Stimulated activated CD4-positive, alpha-beta T cell treated with anti-CD3 and anti-CD28 coated beads, Interleukin-15, amount 100 ng/mL, for 48 hours (primary cell): ENCODE measurements around the gene GMPR2.
A peak's percentile ranks its signal among the peaks of the same experiment; 100 is the strongest.

ENCODE experiments used
- DNase-seq, 2 donors: peaks; one replicate each; pipeline ENCODE4 v3.0.0-alpha.2; 2020; ENCODE audit warnings: low read depth in 2 of 2

The GMPR2 gene

DNA sequence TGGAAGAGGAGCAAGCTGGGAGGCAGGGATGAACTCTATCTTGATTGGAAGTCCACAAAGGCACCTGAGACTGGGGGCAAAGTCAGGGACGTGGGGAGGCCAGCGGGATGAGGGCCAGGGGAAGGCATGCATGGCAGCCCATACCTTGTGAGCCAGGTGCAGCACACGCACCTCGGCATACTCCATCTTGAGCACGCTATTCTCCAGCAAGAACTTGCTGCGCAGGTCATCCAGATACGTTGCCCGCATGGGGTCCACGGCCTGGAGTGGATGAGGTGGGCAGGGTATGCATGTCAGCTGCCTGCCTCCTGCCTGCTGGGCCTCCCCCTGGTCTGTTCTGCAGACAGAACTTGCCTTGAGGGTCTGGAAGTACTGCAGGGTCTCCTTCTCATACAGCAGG, 34.8 kb downstream of the GMPR2 start:
- no peak for DNase-seq

DNA sequence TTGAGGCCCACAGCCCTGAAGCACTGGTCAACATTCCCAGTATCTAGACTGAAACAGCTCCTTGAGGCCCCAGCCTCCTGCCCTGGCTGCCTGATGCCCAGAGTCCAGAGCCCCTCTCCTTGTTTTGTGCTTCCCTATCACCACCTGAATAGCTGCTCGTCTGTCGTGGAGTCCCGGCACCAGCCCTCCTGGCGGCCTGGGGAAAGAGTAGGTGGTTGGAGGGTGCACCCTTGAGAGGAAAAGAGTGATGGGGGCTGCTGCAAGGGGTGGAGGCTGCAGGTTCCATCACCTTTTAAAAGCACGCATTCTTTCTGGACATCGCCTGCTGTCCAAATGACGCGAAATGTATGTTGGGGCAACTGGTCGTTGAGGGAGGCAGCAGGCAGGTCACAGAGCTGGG, 35.5 kb downstream of the GMPR2 start:
- no peak for DNase-seq

DNA sequence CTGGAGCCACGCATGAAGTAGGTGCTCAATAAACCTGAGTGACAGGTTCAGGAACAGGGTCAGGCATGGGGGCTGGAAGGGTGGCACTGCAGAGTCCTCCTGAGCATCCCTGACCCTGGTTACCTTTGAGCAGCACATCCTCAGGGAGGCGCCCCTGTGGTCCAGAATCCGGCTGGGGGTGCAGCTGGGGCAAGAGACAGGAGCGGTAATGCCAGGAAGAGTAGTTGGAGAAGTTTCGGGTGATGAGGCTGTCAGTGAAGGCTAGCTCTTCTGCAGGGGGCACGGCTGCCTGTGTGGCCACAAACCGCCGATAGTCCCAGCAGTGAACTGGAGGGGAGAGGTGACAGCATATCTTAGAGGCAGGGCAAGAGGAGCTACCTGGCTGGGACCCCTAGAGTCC, 36.6 kb downstream of the GMPR2 start:
- no peak for DNase-seq

DNA sequence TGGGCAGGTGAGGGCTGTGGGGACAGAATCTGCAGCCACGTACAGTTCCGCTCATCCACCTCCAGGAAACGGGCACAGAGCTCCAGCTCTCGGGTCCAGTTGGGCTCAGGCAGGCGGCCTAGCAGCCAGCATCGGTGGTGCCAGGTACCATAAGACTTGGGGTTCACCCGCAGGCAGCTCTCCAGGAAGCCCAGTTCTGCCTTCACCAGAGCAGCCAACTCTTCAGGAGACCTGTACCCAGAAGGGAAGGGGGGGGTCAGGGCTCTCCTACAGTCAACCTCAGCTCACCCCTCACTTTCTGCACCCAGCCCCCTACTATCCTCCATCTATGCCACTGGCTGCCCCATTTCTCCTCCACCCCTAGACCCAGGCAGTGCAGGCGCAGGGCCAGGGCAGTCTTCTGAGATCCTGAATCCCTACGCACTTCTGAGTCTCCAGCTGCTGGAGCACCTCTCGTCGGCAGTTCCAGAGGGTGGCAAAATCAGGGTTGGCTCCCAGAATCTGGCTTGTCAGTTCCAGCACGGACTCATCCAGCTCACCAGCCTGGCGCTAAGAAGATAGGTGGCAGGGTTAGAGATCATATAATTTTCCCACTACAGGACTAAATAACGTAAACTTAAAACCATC, 37.3 kb downstream of the GMPR2 start:
- no peak for DNase-seq

DNA sequence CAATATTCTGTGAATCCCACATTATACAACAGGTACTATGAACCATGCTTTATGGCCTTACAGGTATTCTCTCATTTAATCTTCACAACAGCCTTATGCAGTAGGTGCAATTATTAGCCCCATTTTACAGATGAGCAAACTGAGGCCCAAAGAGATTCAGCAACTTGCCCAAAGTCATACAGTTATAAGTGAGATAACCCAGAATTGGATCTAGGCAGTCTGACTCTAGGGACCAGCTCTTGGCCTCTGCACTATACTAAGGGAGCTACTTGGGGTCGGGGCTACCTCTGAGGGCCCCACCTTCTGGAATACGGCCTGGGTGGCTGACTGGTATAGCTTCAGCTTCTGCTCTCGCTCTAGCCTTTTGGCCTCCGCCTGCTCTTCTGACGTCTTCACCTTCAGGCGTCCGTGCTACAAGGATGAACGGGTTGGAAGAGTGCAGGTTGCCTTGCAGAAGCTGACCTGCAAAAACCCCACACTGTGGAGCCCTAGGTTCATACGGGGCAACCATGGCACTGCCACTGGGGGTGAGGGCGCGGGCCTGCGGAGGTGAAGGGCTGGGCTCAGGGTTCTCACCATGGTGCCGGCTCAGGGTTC, 37.9 kb downstream of the GMPR2 start:
- no peak for DNase-seq

DNA sequence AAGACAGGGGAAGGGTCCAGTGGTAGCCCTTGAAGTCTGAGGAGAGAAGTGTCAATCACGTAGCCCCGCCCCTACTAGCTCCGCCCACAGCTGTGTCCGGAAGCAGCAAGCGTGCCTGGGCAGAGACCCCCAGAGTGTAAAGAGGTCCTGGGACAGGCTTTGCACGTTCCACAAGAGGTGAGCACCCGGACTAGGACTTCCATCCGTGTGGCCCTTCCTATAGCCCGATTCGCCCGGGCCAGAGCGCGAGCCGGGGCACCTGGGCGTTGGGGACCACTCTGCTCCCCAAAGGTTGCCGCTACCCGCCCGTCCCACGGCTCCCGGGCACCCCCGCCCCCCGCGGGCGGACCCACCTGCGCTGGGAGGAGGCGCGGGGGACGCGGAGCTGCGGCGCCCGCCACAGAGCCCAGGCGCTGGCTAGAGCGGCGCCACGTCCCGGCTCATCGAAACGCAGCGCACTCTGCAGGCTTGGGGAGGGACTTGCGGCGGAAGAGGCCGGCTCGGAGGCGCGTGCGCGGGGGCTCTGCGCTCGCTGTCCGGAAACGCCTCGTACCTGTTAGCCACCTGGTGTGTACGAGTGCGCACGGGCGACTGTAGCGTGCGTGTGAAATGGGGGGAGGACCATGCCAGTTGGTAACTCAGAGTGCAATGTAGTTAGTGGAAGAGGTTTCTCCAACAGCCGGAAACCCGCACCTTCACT, 38.6 kb downstream of the GMPR2 start, which contains the start of gene RABGGTA:
Gene RABGGTA, minus strand, starts transcription at position 464 of the 700 bp plus-strand sequence. CDS start 482 bp downstream, outside the sequence.
- DNase-seq, result peak; percentile 80 to 84

DNA sequence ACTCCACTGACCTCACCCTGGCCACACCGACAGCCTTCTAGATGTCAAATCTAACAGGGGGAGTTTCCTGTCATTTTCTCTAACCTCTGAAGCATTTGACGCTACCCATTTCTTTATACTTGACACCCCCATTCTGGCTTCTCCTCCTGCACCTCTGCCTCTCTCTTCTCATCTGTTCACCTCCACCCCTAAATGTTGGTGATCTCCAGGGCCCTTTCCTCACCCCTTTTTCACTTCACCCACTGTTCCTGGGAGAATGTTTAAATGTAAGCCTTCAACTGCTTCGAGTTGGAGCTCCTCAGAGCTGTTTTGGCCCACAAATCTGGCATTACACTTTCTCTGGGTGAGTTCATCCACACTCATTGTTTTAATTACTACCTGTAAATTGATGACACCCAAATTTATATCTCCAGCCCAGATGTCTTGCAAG, 39.1 kb downstream of the GMPR2 start:
- DNase-seq, result no peak

DNA sequence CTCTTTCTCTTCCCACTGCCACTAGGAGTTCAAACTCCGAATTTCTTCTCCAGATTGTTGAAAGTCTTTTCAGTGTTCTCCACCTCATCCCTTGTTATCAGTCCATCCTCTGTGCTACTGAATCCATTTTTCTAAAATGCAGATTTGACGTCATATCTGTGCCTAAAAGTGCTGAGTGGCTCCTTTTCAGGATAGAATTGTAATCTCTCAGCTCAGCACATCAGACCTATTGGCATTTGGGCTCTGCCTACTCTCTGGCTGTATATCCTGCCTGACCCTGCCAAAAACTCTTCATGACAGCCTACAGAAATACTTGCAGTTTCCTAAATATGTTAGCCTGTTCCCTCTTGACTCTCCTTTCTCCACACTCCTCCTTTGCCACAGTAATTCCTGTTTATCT, 39.7 kb downstream of the GMPR2 start:
- DNase-seq, result no peak

DNA sequence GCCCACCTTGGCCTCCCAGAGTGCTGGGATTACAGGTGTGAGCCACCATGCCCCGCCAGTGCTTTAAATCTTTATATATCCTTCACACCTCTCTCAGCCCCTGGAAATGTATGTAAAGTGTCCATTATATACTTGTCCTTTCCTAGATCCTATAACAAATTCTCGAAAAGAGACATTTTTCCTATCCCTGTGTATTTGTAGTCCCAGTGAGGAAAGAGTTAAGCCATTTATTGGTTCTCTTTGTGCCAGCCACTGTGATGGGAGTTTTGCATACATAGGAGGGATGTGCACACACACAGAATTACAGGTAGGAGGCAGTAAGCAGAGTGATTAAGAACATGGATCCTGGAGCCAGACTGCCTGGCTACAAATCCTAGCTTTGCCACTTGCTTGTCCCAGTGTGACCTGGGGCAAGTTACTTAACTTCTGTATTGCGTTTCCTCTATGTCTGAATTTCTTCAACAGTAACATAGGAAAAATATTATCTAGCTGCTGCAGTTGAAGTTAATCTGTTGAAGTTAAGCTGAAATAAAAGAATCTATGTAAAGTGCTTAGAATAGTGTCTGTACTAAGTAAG, 40.8 kb downstream of the GMPR2 start:
- no peak for DNase-seq

DNA sequence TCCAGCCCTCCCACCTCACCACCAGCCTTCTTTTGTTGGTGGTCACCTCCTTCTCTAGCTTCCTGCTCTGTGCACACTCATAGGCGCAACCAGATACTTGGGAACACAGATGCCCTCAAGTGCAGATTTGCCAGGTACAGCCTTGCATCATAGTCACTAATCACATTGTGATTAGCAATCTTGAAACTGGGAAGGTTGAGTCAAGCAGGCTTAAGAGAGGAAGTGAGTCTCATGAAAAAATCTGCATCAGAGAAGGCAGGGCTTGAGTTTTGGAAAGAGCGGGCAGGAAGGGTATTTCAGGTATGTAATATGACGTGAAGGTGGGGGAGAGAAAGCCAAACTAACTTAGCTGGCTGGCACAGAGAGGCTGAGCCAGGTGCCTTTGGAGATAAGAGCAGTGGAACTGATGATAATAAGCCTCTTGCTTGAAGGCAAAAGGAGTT, 41.4 kb downstream of the GMPR2 start:
- DNase-seq, result peak in 1 of 2 donors; percentile 54

DNA sequence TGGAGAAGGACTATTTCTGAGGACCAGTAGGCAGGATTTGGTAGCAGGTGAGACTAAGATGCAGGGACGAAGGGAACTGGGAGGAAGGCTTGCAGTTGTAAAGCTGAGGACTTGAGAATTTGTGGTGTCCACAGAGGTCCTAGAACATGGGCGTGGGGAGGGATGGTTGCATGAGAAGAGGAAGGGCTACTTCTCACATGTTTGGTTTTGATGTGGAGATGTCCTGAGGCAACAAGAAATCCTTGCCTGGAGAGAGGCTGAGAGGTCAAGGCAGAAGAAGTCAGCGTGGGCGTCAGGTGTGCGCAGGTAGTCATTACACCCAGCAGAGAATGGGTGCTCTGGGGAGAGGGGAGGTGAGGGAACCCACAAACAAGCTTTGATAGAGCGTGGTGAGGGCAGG, 44.3 kb downstream of the GMPR2 start:
- no peak for DNase-seq

DNA sequence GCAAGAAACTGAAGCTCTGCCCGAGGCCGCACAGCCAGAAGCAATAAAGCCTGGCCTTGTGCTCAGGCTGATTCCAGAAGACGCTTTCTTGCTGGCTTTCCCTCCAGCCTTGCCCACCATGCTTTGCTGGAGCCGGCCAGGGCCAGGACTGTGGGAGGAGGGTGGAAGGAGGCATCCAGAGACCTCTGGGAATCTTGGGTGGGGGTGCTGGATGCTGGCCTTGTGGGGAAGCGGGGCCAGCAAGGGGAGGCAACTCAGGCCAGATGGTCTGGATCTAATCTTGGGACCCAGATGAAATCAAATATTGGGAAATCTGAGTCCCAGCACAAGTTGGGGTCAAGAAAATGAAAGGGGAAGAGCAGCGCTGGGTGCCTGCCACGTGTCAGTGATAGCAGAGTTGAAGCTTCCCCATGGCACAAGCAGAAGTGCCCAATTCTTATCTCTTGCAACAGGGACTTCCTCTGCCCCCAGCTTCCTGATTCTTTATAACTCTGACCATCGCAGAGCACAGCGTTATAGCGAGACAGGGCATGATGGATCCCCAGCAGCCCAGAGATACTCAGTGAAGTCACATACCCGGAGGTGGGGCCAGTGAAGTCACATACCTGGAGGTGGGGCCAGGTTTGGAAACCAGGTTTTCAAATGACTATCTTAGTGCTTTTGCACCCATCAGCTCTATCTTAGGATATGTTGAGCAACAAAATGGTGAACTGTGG, 45.0 kb downstream of the GMPR2 start:
- no peak for DNase-seq

DNA sequence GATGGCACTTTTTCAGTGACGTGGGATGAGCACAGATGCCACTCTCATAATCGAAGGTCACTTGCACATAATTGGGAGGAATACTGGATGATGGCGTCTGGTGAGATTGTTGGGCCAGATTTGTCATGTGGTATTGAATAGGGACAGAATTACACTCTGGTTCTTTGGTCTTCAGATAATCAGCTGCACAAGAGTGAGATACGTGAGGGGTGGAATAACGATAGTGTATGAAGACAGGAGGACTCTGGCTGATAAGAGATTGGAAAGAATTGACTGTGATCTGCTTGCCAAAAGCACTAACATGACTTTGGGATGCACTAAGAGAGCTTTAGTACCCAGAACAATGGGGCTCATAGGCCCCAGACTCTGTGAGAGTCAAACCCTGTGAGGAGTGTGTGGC, 45.7 kb downstream of the GMPR2 start:
- DNase-seq, result no peak

DNA sequence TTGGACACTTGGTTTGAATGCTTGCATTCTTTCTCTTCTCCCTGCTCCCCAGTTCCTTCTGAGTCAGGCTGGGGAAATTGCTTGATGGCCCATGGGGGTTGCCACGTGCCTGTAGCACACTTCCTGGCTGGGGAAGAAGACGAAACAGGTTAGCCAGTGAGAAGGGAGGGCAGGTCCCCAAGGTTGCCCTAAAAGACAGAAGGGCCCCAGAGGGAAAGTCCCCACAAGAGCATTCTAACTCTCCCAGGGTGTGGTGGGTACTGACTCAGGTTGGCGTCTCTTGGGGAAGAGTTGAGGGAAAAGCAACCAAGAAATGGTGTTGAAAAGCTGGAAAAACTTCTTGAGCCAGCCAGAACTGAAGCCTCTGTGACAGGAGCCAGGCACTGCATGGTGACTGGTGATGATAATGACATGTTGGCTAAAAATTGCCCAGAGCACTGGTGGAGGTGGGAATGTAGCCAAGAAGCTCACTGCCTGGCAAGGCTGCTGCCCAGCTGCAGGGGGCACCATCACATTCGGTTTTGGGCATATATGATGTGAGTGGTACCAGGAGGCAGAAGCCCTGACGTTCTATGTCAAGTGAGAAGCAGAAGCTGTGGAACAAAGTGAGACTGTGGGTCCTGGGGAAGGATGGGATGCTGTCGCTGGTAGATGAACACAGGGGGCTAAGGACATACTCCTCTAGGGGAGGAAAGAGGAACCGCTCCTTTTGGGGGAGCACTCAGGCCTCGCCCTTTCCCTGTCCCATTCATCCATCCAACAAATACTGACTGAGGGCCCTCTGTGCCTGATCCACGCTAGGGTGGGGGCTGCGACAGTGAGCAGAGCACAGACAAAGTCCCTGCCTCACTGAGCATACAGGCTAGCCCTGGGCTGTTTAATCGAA, 46.8 kb downstream of the GMPR2 start:
- peak in 1 of 2 donors; percentile 41 for DNase-seq

DNA sequence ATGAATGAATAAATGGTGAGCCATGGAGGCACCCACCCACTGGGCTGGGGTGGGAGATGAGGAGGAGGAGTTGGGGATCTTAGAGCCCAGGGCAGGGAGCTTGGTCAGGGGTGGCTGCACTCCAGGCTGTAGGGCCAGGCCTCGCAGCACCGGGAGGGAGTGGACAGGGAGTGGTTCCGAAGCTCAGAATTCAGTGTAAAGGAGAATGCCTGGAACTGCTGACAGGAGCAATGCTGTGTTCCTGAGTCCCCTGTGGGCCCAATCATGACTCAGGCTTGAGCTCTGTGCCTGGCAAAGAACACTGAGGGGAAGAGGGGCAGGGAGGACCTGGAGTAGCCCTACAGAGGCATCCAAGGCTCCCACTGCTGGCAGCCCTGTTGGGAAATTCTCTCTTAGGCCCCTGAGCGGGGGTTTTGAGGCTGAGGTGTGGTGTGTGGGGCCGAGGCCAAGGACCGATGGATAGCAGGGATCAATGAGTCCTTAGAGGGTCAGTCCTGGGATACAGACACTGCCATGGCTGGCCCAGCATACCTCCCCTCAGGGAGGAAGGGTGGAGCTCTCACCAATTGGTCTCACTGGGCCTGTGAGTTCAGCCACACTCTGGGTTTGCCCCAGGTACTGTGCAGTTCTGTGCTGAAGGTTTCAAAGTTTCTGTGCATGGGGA, 48.2 kb downstream of the GMPR2 start:
- no peak for DNase-seq

DNA sequence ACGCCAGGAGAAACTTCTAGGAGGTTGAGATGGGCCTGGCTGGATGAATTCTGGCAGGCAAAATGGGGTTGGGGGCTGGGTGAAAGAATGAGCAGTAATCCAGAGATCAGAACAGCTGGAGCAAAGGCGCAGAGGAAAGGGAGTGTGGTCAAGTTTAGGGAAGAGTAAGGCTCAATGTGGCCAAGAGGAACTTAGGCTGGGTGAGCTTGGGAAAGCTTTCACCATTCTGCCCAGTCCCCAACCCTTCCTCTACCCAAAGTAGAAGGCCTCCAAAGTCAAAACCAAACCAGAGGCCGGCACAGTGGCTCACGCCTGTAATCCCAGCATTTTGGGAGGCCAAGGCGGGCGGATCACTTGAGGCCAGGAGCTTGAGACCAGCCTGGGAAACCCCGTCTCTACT, 48.9 kb downstream of the GMPR2 start:
- DNase-seq, result no peak

DNA sequence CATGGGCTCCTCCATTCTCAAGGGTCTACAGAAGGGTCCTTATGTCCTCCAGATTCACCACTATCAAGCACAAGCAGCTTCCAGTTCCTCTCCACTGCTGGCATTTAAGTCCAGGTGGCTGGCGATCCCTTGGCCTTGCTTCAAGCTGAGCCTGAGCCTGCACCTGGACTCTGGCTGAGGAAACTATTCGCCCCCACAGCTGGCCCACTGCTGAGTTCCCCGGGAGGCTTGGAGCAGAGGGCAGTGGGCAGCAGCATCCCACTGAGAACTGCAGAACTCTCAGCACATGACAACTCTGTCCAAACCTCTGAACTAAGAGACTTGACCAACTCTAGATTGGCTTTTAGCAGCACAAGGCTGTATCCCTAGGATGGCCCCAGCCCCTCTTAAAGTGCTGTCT, 50.0 kb downstream of the GMPR2 start:
- no peak for DNase-seq

DNA sequence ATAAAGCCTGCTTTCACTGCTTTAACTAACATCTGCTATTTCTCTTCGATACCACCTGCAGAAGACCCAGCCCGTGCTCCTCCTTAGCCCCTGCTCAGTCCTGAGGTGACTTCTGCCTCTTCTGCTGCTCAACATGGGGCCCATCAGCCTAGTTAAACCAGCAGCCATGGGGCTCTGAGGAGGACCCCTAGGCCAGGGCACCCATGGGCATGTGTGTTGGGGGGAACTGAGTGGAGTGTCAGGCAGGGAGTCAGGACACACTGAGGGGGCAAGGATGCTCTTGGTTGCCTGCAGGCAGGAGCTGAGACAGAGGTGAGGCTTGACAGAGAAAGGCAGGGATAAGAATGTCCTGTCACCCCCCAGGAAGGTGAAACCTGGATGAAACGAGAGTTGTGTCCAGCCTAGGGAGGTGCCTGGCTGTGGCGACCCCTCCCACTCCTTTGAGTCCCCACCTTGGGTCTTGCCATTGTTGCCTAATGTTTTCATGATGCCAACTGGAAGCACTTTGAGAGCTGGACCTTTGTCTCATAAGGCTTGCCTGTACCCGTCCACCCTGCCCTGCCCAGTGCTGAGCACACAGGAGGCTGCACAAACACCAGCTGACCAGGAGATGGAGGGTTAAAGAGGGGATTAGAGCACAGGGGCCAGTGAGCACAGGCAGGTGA, 51.2 kb downstream of the GMPR2 start:
- no peak for DNase-seq

DNA sequence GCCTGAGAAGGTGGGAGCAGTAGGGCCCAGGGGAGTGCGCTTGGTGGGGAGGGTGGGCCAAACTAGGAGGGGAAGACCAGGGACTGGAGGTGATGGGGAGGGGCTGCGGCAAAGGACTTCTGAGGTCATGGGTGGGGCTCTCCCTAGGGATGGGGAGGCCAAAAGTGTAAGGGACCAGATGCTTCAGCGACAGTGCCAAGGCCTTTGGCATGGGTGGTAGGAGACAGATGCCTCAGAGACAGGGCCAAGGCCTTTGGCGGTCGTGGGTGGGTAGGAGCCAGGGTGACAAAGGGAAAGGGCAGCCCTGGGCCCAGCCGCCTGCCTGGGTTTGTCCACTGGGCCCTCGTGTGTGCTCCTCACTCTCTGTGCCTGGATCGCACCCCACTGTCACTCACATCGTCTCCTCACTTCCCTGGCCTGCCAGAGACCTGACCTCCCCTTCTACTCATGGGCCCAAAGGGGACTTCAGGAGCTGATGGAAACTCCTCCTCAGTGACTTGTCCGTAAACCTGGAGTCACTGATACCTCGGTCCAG, 51.8 kb downstream of the GMPR2 start:
- DNase-seq, result no peak

DNA sequence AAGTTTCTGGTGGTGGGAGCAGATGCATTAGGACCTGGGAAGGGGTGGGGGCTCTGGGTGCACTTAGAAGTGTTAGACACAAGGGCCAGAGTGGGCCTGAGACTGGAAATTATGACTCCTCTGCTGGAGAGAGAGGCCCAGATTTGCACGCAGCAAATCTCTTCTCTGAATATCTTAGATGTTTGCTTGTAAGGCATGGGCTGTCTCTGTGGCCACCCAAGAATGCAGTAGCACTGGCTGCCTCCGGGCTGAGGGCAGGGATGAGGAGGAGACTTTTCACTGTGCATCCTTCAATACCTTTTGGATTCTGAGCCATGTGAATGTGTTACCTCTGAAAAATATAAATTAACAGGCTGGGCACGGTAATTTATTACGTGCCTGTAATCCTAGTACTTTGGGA, 52.6 kb downstream of the GMPR2 start:
- no peak for DNase-seq
